ENCODE results near the gene IGSF21. TPM values are rescaled to one million over a fixed set of nuclear protein-coding genes. Genes with fewer than 3 reads are reported as not detected.

The IGSF21 gene
- polyA plus RNA-seq, 1 of the 3 experiments (the other 2 are of a cell fraction) = not detected

- Histone ChIP-seq H3K79me2 (ENCODE audit: insufficient read depth) (no peaks in the 10 kb centered on the region), H3K36me3 (replicated peaks in 1 of 2; ENCODE audit: control insufficient read depth in 1 of 2, insufficient read depth in 2 of 2, low read length in 1 of 2) (no peaks in the 10 kb centered on the region), H3K4me3 (ENCODE audit: low read depth in 2 of 2, low read length in 1 of 2) (no peak overlapping the region), H3K9ac (no peak overlapping the region), H3K27me3 (ENCODE audit: insufficient read depth) (no peaks in the 10 kb centered on the region), H3F3A (replicated peaks; ENCODE audit: insufficient read depth) (no peaks in the 10 kb centered on the region), H3K9me2 (no peaks in the 10 kb centered on the region), H3K27ac (ENCODE audit: low read depth in 2 of 2, low read length in 1 of 2) (no peak overlapping the region), H3K4me2 (no peak overlapping the region), H3K9me3 (no peaks in the 10 kb centered on the region), H2AFZ (ENCODE audit: low read depth) (no peak overlapping the region), H3K4me1 (ENCODE audit: control insufficient read depth in 1 of 2, insufficient read depth in 2 of 2, low read depth in 1 of 2, low read length in 1 of 2) (peaks cover 0 to 18% of the 10 kb centered on the region in 2 experiments; a peak in 2 of 4 replicates), H4K20me1 (ENCODE audit: insufficient read depth) (no peaks in the 10 kb centered on the region)
- no peak for TF ChIP-seq TEAD4 (IDR thresholded peaks at IDR 0.05; ENCODE audit: borderline replicate concordance, insufficient read depth)
- TF ChIP-seq FOXJ3 (CRISPR knock-in tag; IDR thresholded peaks at IDR 0.05) = no peak
- TF ChIP-seq NFIC (IDR thresholded peaks at IDR 0.05; ENCODE audit: borderline replicate concordance) = no peak
- TF ChIP-seq ELF1 (IDR thresholded peaks at IDR 0.05) = no peak
- DNase-seq = no peak
- ChIA-PET POLR2A (no interaction called here), CTCF (interaction anchor here (0.8 to 3.1 kb wide), 9 partner anchors 11 to 467 kb away, joined by 3 to 10 read pairs (median 3); partner anchors contain the start of gene IGSF21)
- 31% methylated on average over 4 of the region's 4 CpGs for WGBS (ENCODE audit: low lambda C conversion rate)
Measured at GRCh38 chr1:18128298-18128697, 20.7 kb downstream of the IGSF21 start.

- peaks cover 0 to 35% of the 10 kb centered on the region in 2 experiments; a peak in 2 of 4 replicates for H3K4me1 ChIP-seq (ENCODE audit: control insufficient read depth in 1 of 2, insufficient read depth in 2 of 2, low read depth in 1 of 2, low read length in 1 of 2)
- no peaks in the 10 kb centered on the region for H3F3A ChIP-seq (replicated peaks; ENCODE audit: insufficient read depth)
- no peak overlapping the region for H3K27ac ChIP-seq (ENCODE audit: low read depth in 2 of 2, low read length in 1 of 2)
- H3K4me2 ChIP-seq = no peak overlapping the region
- TF ChIP-seq CTCF (IDR thresholded peaks at IDR 0.05) (no peak), NFIC (IDR thresholded peaks at IDR 0.05; ENCODE audit: borderline replicate concordance) (no peak), MAX (IDR thresholded peaks at IDR 0.05; ENCODE audit: low read depth) (no peak), PBX3 (IDR thresholded peaks at IDR 0.05) (no peak), RFX5 (IDR thresholded peaks at IDR 0.05; ENCODE audit: low read length) (no peak), TEAD4 (IDR thresholded peaks at IDR 0.05; ENCODE audit: borderline replicate concordance, insufficient read depth) (no peak), RAD21 (IDR thresholded peaks at IDR 0.05; ENCODE audit: low read length) (no peak), CHD2 (IDR thresholded peaks at IDR 0.05; ENCODE audit: low read length, partially characterized antibody) (no peak), MEF2A (IDR thresholded peaks at IDR 0.05; ENCODE audit: borderline replicate concordance, low read depth) (no peak), POLR2AphosphoS5 (IDR thresholded peaks at IDR 0.05; ENCODE audit: low read depth, low read length) (no peak), IRF3 (IDR thresholded peaks at IDR 0.05; ENCODE audit: low read depth, low read length) (no peak), FOXJ3 (CRISPR knock-in tag; IDR thresholded peaks at IDR 0.05) (no peak), ZBTB33 (IDR thresholded peaks at IDR 0.05; ENCODE audit: borderline replicate concordance, low read depth) (no peak), USF2 (IDR thresholded peaks at IDR 0.05; ENCODE audit: borderline replicate concordance, low read depth, low read length) (no peak)
- H3K4me3 ChIP-seq (ENCODE audit: low read depth in 2 of 2, low read length in 1 of 2) = no peak overlapping the region
- no peaks in the 10 kb centered on the region for H3K79me2 ChIP-seq (ENCODE audit: insufficient read depth)
- POLR2A ChIA-PET = no interaction called here
- no peak overlapping the region for H2AFZ ChIP-seq (ENCODE audit: low read depth)
- no peaks in the 10 kb centered on the region for H3K36me3 ChIP-seq (replicated peaks in 1 of 2; ENCODE audit: control insufficient read depth in 1 of 2, insufficient read depth in 2 of 2, low read length in 1 of 2)
- CTCF ChIA-PET = interaction anchor here (0.7 to 2.2 kb wide), 4 partner anchors 20 to 445 kb away, joined by 3 to 8 read pairs (median 4); no protein-coding TSS in a partner anchor
- 21% methylated on average over 3 of the region's 3 CpGs for WGBS (ENCODE audit: low lambda C conversion rate)
- H3K9ac ChIP-seq = no peak overlapping the region
- H3K9me2 ChIP-seq = no peaks in the 10 kb centered on the region
- no peaks in the 10 kb centered on the region for H4K20me1 ChIP-seq (ENCODE audit: insufficient read depth)
- no peaks in the 10 kb centered on the region for H3K27me3 ChIP-seq (ENCODE audit: insufficient read depth)
- no peak for DNase-seq
- no peaks in the 10 kb centered on the region for H3K9me3 ChIP-seq
Measured at GRCh38 chr1:18130356-18130755, 22.8 kb downstream of the IGSF21 start.
